ENCODE results near the gene RUBCNL.

RUBCNL gene

GRCh38 chr13:46388846-46389245, 1.8 kb upstream of the RUBCNL start:
- Histone ChIP-seq H3K9ac (ENCODE audit: low read length) (no peak overlapping the region), H3K27ac (ENCODE audit: low read depth, low read length) (no peak overlapping the region), H3K4me3 (ENCODE audit: low read depth, low read length) (no peak overlapping the region), H3K27me3 (ENCODE audit: control insufficient read depth, insufficient read depth, low read length) (peaks cover 56% of the 10 kb centered on the region), H3K4me1 (ENCODE audit: control insufficient read depth, insufficient read depth, low read length) (peaks cover 29% of the 10 kb centered on the region; the same call in 1 of the 2 replicates), H3K36me3 (ENCODE audit: control insufficient read depth, insufficient read depth, low read length) (no peaks in the 10 kb centered on the region), H3K9me3 (ENCODE audit: control insufficient read depth, insufficient read depth, low read depth, low read length) (no peaks in the 10 kb centered on the region)

GRCh38 chr13:46388308-46388707, 1.3 kb upstream of the RUBCNL start:
- H3K36me3 ChIP-seq (ENCODE audit: control insufficient read depth, insufficient read depth, low read length): no peaks in the 10 kb centered on the region
- no peak overlapping the region; the same call in 1 of the 2 replicates for H3K4me3 ChIP-seq (ENCODE audit: low read depth, low read length)
- no peaks in the 10 kb centered on the region for H3K9me3 ChIP-seq (ENCODE audit: control insufficient read depth, insufficient read depth, low read depth, low read length)
- no peak overlapping the region for H3K27ac ChIP-seq (ENCODE audit: low read depth, low read length)
- no peak overlapping the region for H3K9ac ChIP-seq (ENCODE audit: low read length)
- peaks cover 29% of the 10 kb centered on the region; the same call in 1 of the 2 replicates for H3K4me1 ChIP-seq (ENCODE audit: control insufficient read depth, insufficient read depth, low read length)
- H3K27me3 ChIP-seq (ENCODE audit: control insufficient read depth, insufficient read depth, low read length): peaks cover 56% of the 10 kb centered on the region

- Histone ChIP-seq H3K4me3 (ENCODE audit: low read depth, low read length) (peak overlapping the region; percentile 78), H3K36me3 (ENCODE audit: control insufficient read depth, insufficient read depth, low read length) (no peaks in the 10 kb centered on the region), H3K9ac (ENCODE audit: low read length) (peak overlapping the region; percentile 48), H3K4me1 (ENCODE audit: control insufficient read depth, insufficient read depth, low read length) (peaks cover 29% of the 10 kb centered on the region; the same call in 1 of the 2 replicates), H3K27me3 (ENCODE audit: control insufficient read depth, insufficient read depth, low read length) (peaks cover 56% of the 10 kb centered on the region), H3K27ac (ENCODE audit: low read depth, low read length) (no peak overlapping the region), H3K9me3 (ENCODE audit: control insufficient read depth, insufficient read depth, low read depth, low read length) (no peaks in the 10 kb centered on the region)
These were observed 524 bp downstream of the RUBCNL start for GRCh38 chr13:46386392-46387063.

- Histone ChIP-seq H3K9me3 (ENCODE audit: control insufficient read depth, insufficient read depth, low read depth, low read length) (no peaks in the 10 kb centered on the region), H3K27me3 (ENCODE audit: control insufficient read depth, insufficient read depth, low read length) (peaks cover 56% of the 10 kb centered on the region), H3K4me1 (ENCODE audit: control insufficient read depth, insufficient read depth, low read length) (peaks cover 29% of the 10 kb centered on the region; the same call in 1 of the 2 replicates), H3K4me3 (ENCODE audit: low read depth, low read length) (peak overlapping the region; percentile 78), H3K27ac (ENCODE audit: low read depth, low read length) (no peak overlapping the region), H3K9ac (ENCODE audit: low read length) (no peak overlapping the region), H3K36me3 (ENCODE audit: control insufficient read depth, insufficient read depth, low read length) (no peaks in the 10 kb centered on the region)
These were observed 1.1 kb downstream of the RUBCNL start for GRCh38 chr13:46385946-46386345.

GRCh38 chr13:46383383-46383782, 3.7 kb downstream of the RUBCNL start:
- H3K9me3 ChIP-seq (ENCODE audit: control insufficient read depth, insufficient read depth, low read depth, low read length): no peaks in the 10 kb centered on the region
- H3K4me3 ChIP-seq (ENCODE audit: low read depth, low read length): no peak overlapping the region
- no peak overlapping the region for H3K27ac ChIP-seq (ENCODE audit: low read depth, low read length)
- H3K4me1 ChIP-seq (ENCODE audit: control insufficient read depth, insufficient read depth, low read length): peaks cover 9% of the 10 kb centered on the region; the same call in 1 of the 2 replicates
- H3K9ac ChIP-seq (ENCODE audit: low read length): no peak overlapping the region
- H3K36me3 ChIP-seq (ENCODE audit: control insufficient read depth, insufficient read depth, low read length): no peaks in the 10 kb centered on the region
- H3K27me3 ChIP-seq (ENCODE audit: control insufficient read depth, insufficient read depth, low read length): peaks cover 41% of the 10 kb centered on the region

GRCh38 chr13:46382224-46382623, 4.8 kb downstream of the RUBCNL start:
- Histone ChIP-seq H3K36me3 (ENCODE audit: control insufficient read depth, insufficient read depth, low read length) (no peaks in the 10 kb centered on the region), H3K9ac (ENCODE audit: low read length) (no peak overlapping the region), H3K4me3 (ENCODE audit: low read depth, low read length) (no peak overlapping the region), H3K27me3 (ENCODE audit: control insufficient read depth, insufficient read depth, low read length) (peaks cover 29% of the 10 kb centered on the region), H3K9me3 (ENCODE audit: control insufficient read depth, insufficient read depth, low read depth, low read length) (no peaks in the 10 kb centered on the region), H3K27ac (ENCODE audit: low read depth, low read length) (no peak overlapping the region), H3K4me1 (ENCODE audit: control insufficient read depth, insufficient read depth, low read length) (peaks cover 7% of the 10 kb centered on the region; the same call in 1 of the 2 replicates)

- H3K27me3 ChIP-seq (ENCODE audit: control insufficient read depth, insufficient read depth, low read length): peaks cover 9% of the 10 kb centered on the region
- no peaks in the 10 kb centered on the region for H3K4me1 ChIP-seq (ENCODE audit: control insufficient read depth, insufficient read depth, low read length)
- H3K4me3 ChIP-seq (ENCODE audit: low read depth, low read length): no peak overlapping the region
- H3K36me3 ChIP-seq (ENCODE audit: control insufficient read depth, insufficient read depth, low read length): no peaks in the 10 kb centered on the region
- no peak overlapping the region for H3K9ac ChIP-seq (ENCODE audit: low read length)
- H3K9me3 ChIP-seq (ENCODE audit: control insufficient read depth, insufficient read depth, low read depth, low read length): no peaks in the 10 kb centered on the region
- H3K27ac ChIP-seq (ENCODE audit: low read depth, low read length): no peak overlapping the region
These were observed 6.8 kb downstream of the RUBCNL start for GRCh38 chr13:46380242-46380641.

- no peaks in the 10 kb centered on the region for H3K9me3 ChIP-seq (ENCODE audit: control insufficient read depth, insufficient read depth, low read depth, low read length)
- H3K4me1 ChIP-seq (ENCODE audit: control insufficient read depth, insufficient read depth, low read length): no peaks in the 10 kb centered on the region
- H3K27me3 ChIP-seq (ENCODE audit: control insufficient read depth, insufficient read depth, low read length): peaks cover 3% of the 10 kb centered on the region
- no peaks in the 10 kb centered on the region for H3K36me3 ChIP-seq (ENCODE audit: control insufficient read depth, insufficient read depth, low read length)
- no peak overlapping the region for H3K27ac ChIP-seq (ENCODE audit: low read depth, low read length)
- no peak overlapping the region for H3K4me3 ChIP-seq (ENCODE audit: low read depth, low read length)
- H3K9ac ChIP-seq (ENCODE audit: low read length): no peak overlapping the region
These were observed 7.4 kb downstream of the RUBCNL start for GRCh38 chr13:46379611-46380010.

GRCh38 chr13:46378411-46378810, 8.6 kb downstream of the RUBCNL start:
- Histone ChIP-seq H3K27me3 (ENCODE audit: control insufficient read depth, insufficient read depth, low read length) (no peaks in the 10 kb centered on the region), H3K27ac (ENCODE audit: low read depth, low read length) (no peak overlapping the region), H3K9ac (ENCODE audit: low read length) (no peak overlapping the region), H3K36me3 (ENCODE audit: control insufficient read depth, insufficient read depth, low read length) (no peaks in the 10 kb centered on the region), H3K4me1 (ENCODE audit: control insufficient read depth, insufficient read depth, low read length) (no peaks in the 10 kb centered on the region), H3K4me3 (ENCODE audit: low read depth, low read length) (no peak overlapping the region), H3K9me3 (ENCODE audit: control insufficient read depth, insufficient read depth, low read depth, low read length) (no peaks in the 10 kb centered on the region)

- no peaks in the 10 kb centered on the region for H3K4me1 ChIP-seq (ENCODE audit: control insufficient read depth, insufficient read depth, low read length)
- no peak overlapping the region for H3K27ac ChIP-seq (ENCODE audit: low read depth, low read length)
- no peaks in the 10 kb centered on the region for H3K36me3 ChIP-seq (ENCODE audit: control insufficient read depth, insufficient read depth, low read length)
- no peaks in the 10 kb centered on the region for H3K27me3 ChIP-seq (ENCODE audit: control insufficient read depth, insufficient read depth, low read length)
- H3K9me3 ChIP-seq (ENCODE audit: control insufficient read depth, insufficient read depth, low read depth, low read length): no peaks in the 10 kb centered on the region
- H3K9ac ChIP-seq (ENCODE audit: low read length): no peak overlapping the region
- no peak overlapping the region for H3K4me3 ChIP-seq (ENCODE audit: low read depth, low read length)
These were observed 9.5 kb downstream of the RUBCNL start for GRCh38 chr13:46377554-46377953.

GRCh38 chr13:46374710-46375109, 12.3 kb downstream of the RUBCNL start:
- no peak overlapping the region for H3K9ac ChIP-seq (ENCODE audit: low read length)
- H3K4me3 ChIP-seq (ENCODE audit: low read depth, low read length): no peak overlapping the region
- no peaks in the 10 kb centered on the region for H3K4me1 ChIP-seq (ENCODE audit: control insufficient read depth, insufficient read depth, low read length)
- no peaks in the 10 kb centered on the region for H3K27me3 ChIP-seq (ENCODE audit: control insufficient read depth, insufficient read depth, low read length)
- H3K9me3 ChIP-seq (ENCODE audit: control insufficient read depth, insufficient read depth, low read depth, low read length): no peaks in the 10 kb centered on the region
- no peaks in the 10 kb centered on the region for H3K36me3 ChIP-seq (ENCODE audit: control insufficient read depth, insufficient read depth, low read length)
- H3K27ac ChIP-seq (ENCODE audit: low read depth, low read length): no peak overlapping the region
